Stimulated activated effector memory CD8-positive, alpha-beta T cell treated with anti-CD3 and anti-CD28 coated beads, Interleukin-12 subunit alpha, Interleukin-12 subunit beta, amount 100 ng/mL, for 72 hours (primary cell): Measurements from ENCODE around the gene PPP2CA.
"Not testable (repeated sequence)": the region's sequence is repeated elsewhere in the genome, so short reads cannot be mapped to it uniquely, and the experiment has no call there.

ENCODE experiments used
- ATAC-seq: fragments of 150-1000 bp; cut with Tn5 transposase; 2 replicates; pipeline ENCODE4 v1.10.0; 2021
- DNase-seq, 2 donors: peaks; one replicate each; pipeline ENCODE4 v3.0.0; 2021 to 2022; ENCODE audit warnings: low spot score in 2 of 2
- H3K27ac Mint-ChIP-seq: one replicate; pipeline ENCODE4 v1.8.0; 2022; ENCODE audit warnings: mild to moderate bottlenecking, mixed read lengths
- H3K36me3 Mint-ChIP-seq: one replicate; pipeline ENCODE4 v1.8.0; 2022; ENCODE audit warnings: mild to moderate bottlenecking, mixed read lengths
- H3K4me1 Mint-ChIP-seq: one replicate; pipeline ENCODE4 v1.8.0; 2022; ENCODE audit warnings: mixed read lengths
- H3K4me3 Mint-ChIP-seq: one replicate; pipeline ENCODE4 v1.8.0; 2022; ENCODE audit warnings: mild to moderate bottlenecking, mixed read lengths
- H3K9me3 Mint-ChIP-seq: one replicate; pipeline ENCODE4 v1.8.0; 2022; ENCODE audit warnings: mixed read lengths

Gene PPP2CA

GRCh38 chr5:134224888-134225779, 739 bp downstream of the PPP2CA start:
- Mint-ChIP-seq H3K36me3 (peaks cover 69% of the 10 kb centered on the region), H3K9me3 (no peaks in the 10 kb centered on the region), H3K4me1 (peaks cover 58% of the 10 kb centered on the region), H3K27ac (peak overlapping the region; percentile 99), H3K4me3 (peak overlapping the region; percentile 95)
- ATAC-seq (peak; percentile 60), DNase-seq (peak; percentile 57 to 83)

- ATAC-seq (no peak), DNase-seq (no peak)
- peak overlapping the region; percentile 95 for H3K4me3 Mint-ChIP-seq
- H3K36me3 Mint-ChIP-seq: peaks cover 80% of the 10 kb centered on the region
- H3K9me3 Mint-ChIP-seq: no peaks in the 10 kb centered on the region
- peak overlapping the region; percentile 99 for H3K27ac Mint-ChIP-seq
- peaks cover 73% of the 10 kb centered on the region for H3K4me1 Mint-ChIP-seq
Measured at GRCh38 chr5:134223406-134224248, 2.2 kb downstream of the PPP2CA start.

GRCh38 chr5:134221690-134222089, 4.2 kb downstream of the PPP2CA start:
- Mint-ChIP-seq H3K4me1 (peaks cover 73% of the 10 kb centered on the region), H3K36me3 (peaks cover 83% of the 10 kb centered on the region), H3K27ac (peak overlapping the region; percentile 40), H3K4me3 (peak overlapping the region; percentile 95)
- DNase-seq, ATAC-seq, H3K9me3 Mint-ChIP-seq: not testable (repeated sequence)

GRCh38 chr5:134215757-134216156, 10.1 kb downstream of the PPP2CA start:
- Mint-ChIP-seq H3K27ac (no peak overlapping the region), H3K4me3 (no peak overlapping the region), H3K4me1 (peaks cover 62% of the 10 kb centered on the region), H3K9me3 (no peaks in the 10 kb centered on the region), H3K36me3 (peaks cover 35% of the 10 kb centered on the region)
- ATAC-seq (no peak), DNase-seq (no peak)

GRCh38 chr5:134211263-134212031, 14.4 kb downstream of the PPP2CA start:
- not testable (repeated sequence) for H3K27ac Mint-ChIP-seq, H3K4me3 Mint-ChIP-seq, H3K9me3 Mint-ChIP-seq, DNase-seq, ATAC-seq
- peaks cover 20% of the 10 kb centered on the region for H3K36me3 Mint-ChIP-seq
- peaks cover 42% of the 10 kb centered on the region for H3K4me1 Mint-ChIP-seq

- ATAC-seq: no peak
- Mint-ChIP-seq H3K27ac (peak overlapping the region; percentile 20), H3K4me3 (no peak overlapping the region), H3K9me3 (no peaks in the 10 kb centered on the region), H3K36me3 (peaks cover 32% of the 10 kb centered on the region), H3K4me1 (peaks cover 38% of the 10 kb centered on the region)
- DNase-seq: no peak
Measured at GRCh38 chr5:134209477-134210245, 16.2 kb downstream of the PPP2CA start.

- no peak for ATAC-seq
- Mint-ChIP-seq H3K9me3 (no peaks in the 10 kb centered on the region), H3K4me1 (peaks cover 27% of the 10 kb centered on the region)
Measured at GRCh38 chr5:134207696-134208095, 18.2 kb downstream of the PPP2CA start.

GRCh38 chr5:134206627-134207160, 19.2 kb downstream of the PPP2CA start:
- H3K9me3 Mint-ChIP-seq: no peaks in the 10 kb centered on the region
- ATAC-seq (no peak), DNase-seq (no peak)
- H3K36me3 Mint-ChIP-seq: peaks cover 62% of the 10 kb centered on the region
- peaks cover 20% of the 10 kb centered on the region for H3K4me1 Mint-ChIP-seq
- no peak overlapping the region for H3K4me3 Mint-ChIP-seq
- no peak overlapping the region for H3K27ac Mint-ChIP-seq

More at GRCh38 chr5:134207696-134208095, 18.2 kb downstream of the PPP2CA start:
- no peak overlapping the region for H3K27ac Mint-ChIP-seq
- H3K36me3 Mint-ChIP-seq: peaks cover 52% of the 10 kb centered on the region
- no peak for DNase-seq
- no peak overlapping the region for H3K4me3 Mint-ChIP-seq

- no peak overlapping the region for H3K4me3 Mint-ChIP-seq
- ATAC-seq (no peak), DNase-seq (no peak)
- no peaks in the 10 kb centered on the region for H3K9me3 Mint-ChIP-seq
- H3K4me1 Mint-ChIP-seq: peaks cover 13% of the 10 kb centered on the region
- H3K36me3 Mint-ChIP-seq: peaks cover 83% of the 10 kb centered on the region
- no peak overlapping the region for H3K27ac Mint-ChIP-seq
Measured at GRCh38 chr5:134204575-134204974, 21.3 kb downstream of the PPP2CA start.

- peaks cover 6% of the 10 kb centered on the region for H3K4me1 Mint-ChIP-seq
- ATAC-seq: no peak
- no peaks in the 10 kb centered on the region for H3K9me3 Mint-ChIP-seq
- H3K27ac Mint-ChIP-seq: peak overlapping the region; percentile 77
- DNase-seq: no peak
- H3K4me3 Mint-ChIP-seq: no peak overlapping the region
- peaks cover 93% of the 10 kb centered on the region for H3K36me3 Mint-ChIP-seq
Measured at GRCh38 chr5:134203630-134204029, 22.2 kb downstream of the PPP2CA start.

- Mint-ChIP-seq H3K9me3 (no peaks in the 10 kb centered on the region), H3K36me3 (peaks cover 72% of the 10 kb centered on the region), H3K4me1 (no peaks in the 10 kb centered on the region), H3K4me3 (no peak overlapping the region), H3K27ac (no peak overlapping the region)
- DNase-seq (no peak), ATAC-seq (no peak)
Measured at GRCh38 chr5:134195666-134196065, 30.2 kb downstream of the PPP2CA start.

GRCh38 chr5:134189031-134189430, 36.8 kb downstream of the PPP2CA start:
- Mint-ChIP-seq H3K27ac (no peak overlapping the region), H3K4me1 (no peaks in the 10 kb centered on the region), H3K4me3 (no peak overlapping the region), H3K36me3 (peaks cover 5% of the 10 kb centered on the region), H3K9me3 (no peaks in the 10 kb centered on the region)
- ATAC-seq (no peak), DNase-seq (no peak)

GRCh38 chr5:134188092-134188491, 37.8 kb downstream of the PPP2CA start:
- ATAC-seq (no peak), DNase-seq (no peak)
- no peaks in the 10 kb centered on the region for H3K36me3 Mint-ChIP-seq
- H3K27ac Mint-ChIP-seq: no peak overlapping the region
- no peak overlapping the region for H3K4me3 Mint-ChIP-seq
- no peaks in the 10 kb centered on the region for H3K9me3 Mint-ChIP-seq
- H3K4me1 Mint-ChIP-seq: no peaks in the 10 kb centered on the region
